Stimulated activated CD4-positive, alpha-beta T cell treated with anti-CD3 and anti-CD28 coated beads, TNF-alpha, amount 100 ng/mL, for 48 hours (primary cell): ENCODE results near the gene CDK5RAP3.
"Not testable (repeated sequence)": the region's sequence is repeated elsewhere in the genome, so short reads cannot be mapped to it uniquely, and the experiment has no call there.

Experiments used
- DNase-seq, 3 donors: peaks; one replicate each; pipeline ENCODE4 v3.0.0-alpha.2; 2020; ENCODE audit warnings: low read depth in 3 of 3

CDK5RAP3 gene

GRCh38 chr17:47970725-47971499 lies at the start of gene CDK5RAP3:
CDK5RAP3 (plus strand) TSS chr17:47971113; CDS start chr17:47971147, 34 bp downstream.
- peak; percentile 100 for DNase-seq

GRCh38 chr17:47924785-47925677 lies 45.9 kb upstream of the CDK5RAP3 start:
- DNase-seq = no peak

DNA sequence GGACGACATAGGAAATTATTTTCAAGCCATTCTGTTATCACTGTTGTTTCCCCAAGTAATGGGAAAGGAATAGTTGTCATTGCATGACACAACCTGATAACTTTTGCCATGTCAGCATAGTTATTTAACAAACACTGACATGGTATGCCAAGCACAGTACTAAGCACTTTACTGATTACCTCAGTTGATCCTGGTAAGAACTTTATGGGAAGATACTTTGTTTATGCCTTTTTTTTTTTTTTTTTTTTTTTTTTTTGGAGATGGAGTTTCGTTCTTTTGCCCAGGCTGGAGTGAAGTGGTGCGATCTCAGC lies 45.3 kb upstream of the CDK5RAP3 start:
- no peak for DNase-seq

DNA sequence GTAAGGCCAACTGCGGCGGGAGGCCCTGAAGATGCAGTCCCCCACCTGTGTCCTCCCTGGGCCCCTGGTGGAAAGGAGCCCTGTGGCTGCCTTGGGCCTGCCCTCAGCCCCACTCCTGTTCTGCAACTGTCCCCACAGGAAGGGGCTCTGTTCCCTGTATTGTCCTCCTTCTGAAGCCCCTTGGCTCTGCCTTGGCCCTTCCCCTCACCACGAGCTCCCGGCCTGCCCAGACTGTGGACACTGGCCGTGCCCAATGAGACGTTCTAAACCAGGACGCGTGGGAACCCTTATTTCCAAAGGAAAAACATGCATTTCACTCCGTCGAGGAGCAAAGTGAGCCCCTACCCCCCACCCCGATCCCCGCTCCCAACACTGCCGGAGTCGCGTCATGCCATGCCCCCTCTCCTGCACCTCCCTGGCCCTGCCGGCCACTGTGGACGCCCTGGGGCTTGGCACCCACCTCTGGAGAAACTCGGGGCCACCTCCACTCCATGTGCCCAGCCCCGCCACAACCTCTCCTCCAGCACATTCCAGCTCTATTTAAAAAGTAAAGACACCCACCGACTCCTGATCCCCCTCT lies 43.0 kb upstream of the CDK5RAP3 start:
- no peak for DNase-seq

GRCh38 chr17:47928415-47928814 lies 42.5 kb upstream of the CDK5RAP3 start:
- DNase-seq = no peak

DNA sequence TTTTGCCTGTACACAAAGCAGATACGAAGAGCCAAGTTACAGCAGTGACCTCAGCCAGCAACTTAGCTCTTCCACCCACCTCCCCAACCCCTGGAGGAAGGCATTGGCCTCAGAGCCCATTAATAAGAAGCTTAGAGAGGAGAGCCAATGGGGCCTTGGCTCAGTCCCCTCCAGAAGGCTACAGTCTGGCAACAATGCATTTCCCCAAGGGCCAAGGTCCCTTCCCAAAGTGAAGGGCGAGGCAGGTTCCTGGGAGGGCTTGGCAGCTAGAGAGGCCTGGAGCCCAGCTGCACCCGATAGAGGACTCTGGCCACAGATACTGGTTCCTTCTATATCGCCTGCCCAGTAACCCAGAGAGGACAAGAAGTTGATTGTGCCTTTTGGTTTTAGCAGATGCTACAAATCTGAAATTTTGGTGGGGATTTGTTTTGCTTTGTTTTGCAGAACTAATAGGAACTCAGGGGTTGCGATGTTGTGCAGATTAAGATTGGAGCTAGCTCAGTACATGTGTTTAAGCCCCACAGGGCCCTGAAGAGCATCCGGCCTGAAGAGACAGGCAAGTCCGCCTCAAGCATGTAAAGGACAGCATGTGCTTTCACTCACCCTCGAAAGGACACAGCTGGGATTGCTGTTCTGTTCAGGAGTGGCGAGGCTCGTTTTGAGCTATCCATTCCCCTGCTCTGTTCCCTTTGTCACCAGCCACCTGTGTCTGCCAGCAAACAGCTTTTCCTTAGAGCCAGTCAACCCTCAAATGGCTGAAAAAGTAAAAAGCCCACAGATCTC lies 41.5 kb upstream of the CDK5RAP3 start:
- no peak for DNase-seq

- DNase-seq = no peak
These were observed 39.1 kb upstream of the CDK5RAP3 start for GRCh38 chr17:47931848-47932247.

- no peak for DNase-seq
These were observed 36.1 kb upstream of the CDK5RAP3 start for GRCh38 chr17:47934856-47935255.

DNA sequence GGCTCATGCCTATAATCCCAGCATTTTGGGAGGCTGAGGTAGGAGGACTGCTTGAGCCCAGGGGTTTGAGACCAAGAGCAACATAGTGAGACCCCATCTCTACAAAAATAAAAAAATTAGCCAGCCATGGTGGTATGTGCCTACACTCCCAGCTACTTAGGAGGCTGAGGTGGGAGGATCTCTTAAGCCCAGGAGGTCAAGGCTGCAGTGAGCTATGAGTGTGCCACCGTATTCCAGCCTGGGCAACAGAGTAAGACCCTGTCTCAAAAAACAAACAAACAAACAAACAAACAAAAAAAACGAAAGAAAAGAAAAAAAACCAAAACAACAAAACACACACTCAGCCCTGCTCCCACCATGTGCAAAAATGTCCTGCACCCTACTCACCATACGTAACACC lies 35.4 kb upstream of the CDK5RAP3 start:
- DNase-seq = not testable (repeated sequence)

GRCh38 chr17:47935961-47936360 lies 35.0 kb upstream of the CDK5RAP3 start:
- no peak for DNase-seq

- no peak for DNase-seq
These were observed 33.0 kb upstream of the CDK5RAP3 start for GRCh38 chr17:47937941-47938340.

GRCh38 chr17:47941246-47942095 lies 29.4 kb upstream of the CDK5RAP3 start, which contains the start of gene PNPO:
PNPO (plus strand) TSS chr17:47941571; CDS start chr17:47941676, 105 bp downstream.
- DNase-seq = peak; percentile 90 to 95 (median 94)

GRCh38 chr17:47942096-47942510 lies 28.8 kb upstream of the CDK5RAP3 start:
- DNase-seq = no peak

DNA sequence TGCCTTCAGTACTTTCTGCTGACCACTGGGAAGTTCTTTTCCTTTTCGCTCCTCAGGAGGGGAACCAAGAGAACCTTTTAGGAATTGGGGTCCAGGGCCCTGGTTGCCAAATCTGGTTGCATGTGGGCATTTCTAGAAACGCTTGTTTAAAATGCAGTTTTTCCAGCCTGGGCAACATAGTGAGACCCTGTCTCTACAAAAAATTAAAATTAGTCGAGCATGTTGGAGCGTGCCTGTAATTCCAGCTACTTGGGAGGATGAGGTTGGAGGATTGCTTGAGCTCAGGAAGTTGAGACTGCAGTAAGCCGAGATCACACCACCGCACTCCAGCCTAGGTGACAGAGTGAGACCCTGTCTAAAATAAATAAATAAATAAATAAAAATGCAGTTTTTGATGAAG lies 28.3 kb upstream of the CDK5RAP3 start:
- DNase-seq = no peak

DNA sequence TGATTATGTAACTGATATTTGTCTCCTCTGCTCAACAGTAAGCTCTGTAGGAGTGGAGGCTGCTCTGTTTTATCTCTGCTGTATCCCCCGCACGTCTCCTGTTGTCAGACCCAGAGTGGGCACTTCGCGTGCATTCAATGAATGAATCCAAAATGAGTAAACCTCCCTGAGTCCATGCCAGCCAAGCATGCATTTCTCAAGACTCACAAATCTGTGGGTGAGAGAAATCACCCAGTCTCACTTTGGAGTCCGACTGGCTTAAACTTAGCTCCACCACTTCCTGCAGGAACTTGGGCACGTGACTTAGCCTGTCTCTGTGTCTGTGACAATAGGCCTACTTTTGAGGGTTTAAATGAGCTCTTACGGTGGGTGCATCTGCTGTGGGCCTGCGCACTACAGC lies 25.8 kb upstream of the CDK5RAP3 start:
- no peak for DNase-seq

GRCh38 chr17:47945529-47946508 lies 25.1 kb upstream of the CDK5RAP3 start:
- DNase-seq = no peak

DNA sequence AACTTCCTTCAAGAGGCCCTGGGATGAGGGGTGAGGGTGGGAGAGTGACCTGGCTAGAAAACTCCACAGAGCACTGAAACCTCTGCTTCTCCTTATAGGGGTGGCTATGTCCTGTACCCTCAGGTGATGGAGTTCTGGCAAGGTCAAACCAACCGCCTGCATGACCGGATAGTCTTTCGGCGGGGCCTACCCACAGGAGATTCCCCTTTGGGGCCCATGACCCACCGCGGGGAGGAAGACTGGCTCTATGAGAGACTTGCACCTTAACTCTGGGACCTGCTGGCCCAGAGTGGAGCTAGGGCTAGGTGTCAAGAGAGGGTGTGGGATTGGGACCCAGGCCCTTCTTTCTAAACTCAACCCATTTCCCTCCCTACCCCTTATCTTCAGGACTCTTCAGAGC lies 24.4 kb upstream of the CDK5RAP3 start:
- DNase-seq = no peak

GRCh38 chr17:47946929-47947397 lies 23.9 kb upstream of the CDK5RAP3 start:
- peak; percentile 66 to 70 (median 69) for DNase-seq

- DNase-seq = no peak
These were observed 22.2 kb upstream of the CDK5RAP3 start for GRCh38 chr17:47948706-47949196.
